GM04503 (cell line): ENCODE data around the gene CFAP97.
A peak's percentile ranks its signal among the peaks of the same experiment; 100 is the strongest.
"Not testable (repeated sequence)": the region's sequence is repeated elsewhere in the genome, so short reads cannot be mapped to it uniquely, and the experiment has no call there.

Experiments
- DNase-seq: peaks from one replicate; pipeline ENCODE4 v3.0.0-alpha.2; 2012; ENCODE audit warnings: low read depth

The CFAP97 gene

GRCh38 chr4:185198189-185198588, 5.6 kb downstream of the CFAP97 start:
- DNase-seq: not testable (repeated sequence)

- DNase-seq: no peak
These were observed 7.4 kb downstream of the CFAP97 start for GRCh38 chr4:185196437-185196836.

GRCh38 chr4:185194924-185195888, 8.6 kb downstream of the CFAP97 start:
- DNase-seq: no peak

DNA sequence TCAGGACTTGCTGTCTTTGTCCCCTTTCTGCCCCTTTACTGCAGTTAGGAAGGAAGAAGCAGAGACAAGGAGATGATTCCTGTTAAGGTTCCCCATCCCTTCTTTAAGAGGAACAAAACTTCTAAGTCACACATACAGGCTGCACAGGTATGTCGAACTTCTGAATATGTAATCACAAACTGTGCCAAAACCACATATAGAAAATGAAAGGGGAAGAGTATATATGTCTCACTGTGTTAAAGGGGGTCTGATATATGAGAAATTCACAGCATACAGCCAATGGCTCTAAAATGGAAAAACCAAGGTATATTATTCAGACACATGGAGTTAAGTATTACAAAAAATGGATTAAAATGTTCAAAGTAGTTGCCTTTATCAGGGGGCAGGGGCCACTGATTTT, 11.7 kb downstream of the CFAP97 start:
- no peak for DNase-seq

- no peak for DNase-seq
These were observed 13.4 kb downstream of the CFAP97 start for GRCh38 chr4:185190306-185190856.

GRCh38 chr4:185189606-185190305, 14.0 kb downstream of the CFAP97 start:
- DNase-seq: no peak

DNA sequence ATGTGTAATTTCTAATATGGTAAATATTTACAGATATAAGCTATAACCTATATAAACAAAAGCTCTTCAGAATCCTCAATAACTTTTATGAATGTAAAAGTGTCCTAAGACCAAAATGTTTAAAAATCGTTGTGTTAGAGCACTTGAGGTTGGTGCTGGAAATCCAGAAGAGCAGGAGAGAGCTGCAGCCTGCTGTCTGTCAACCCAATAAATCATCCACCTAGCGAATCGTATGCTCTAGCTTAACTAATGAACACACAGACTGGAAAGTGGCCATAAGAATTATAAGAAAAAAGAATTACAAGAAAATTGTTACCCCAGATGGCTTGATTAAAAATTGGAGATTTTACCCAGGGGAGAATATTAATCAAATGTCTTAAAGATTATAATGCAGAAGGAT, 17.0 kb downstream of the CFAP97 start:
- DNase-seq: no peak

- peak; percentile 31 for DNase-seq
These were observed 20.0 kb downstream of the CFAP97 start for GRCh38 chr4:185183622-185184281.

DNA sequence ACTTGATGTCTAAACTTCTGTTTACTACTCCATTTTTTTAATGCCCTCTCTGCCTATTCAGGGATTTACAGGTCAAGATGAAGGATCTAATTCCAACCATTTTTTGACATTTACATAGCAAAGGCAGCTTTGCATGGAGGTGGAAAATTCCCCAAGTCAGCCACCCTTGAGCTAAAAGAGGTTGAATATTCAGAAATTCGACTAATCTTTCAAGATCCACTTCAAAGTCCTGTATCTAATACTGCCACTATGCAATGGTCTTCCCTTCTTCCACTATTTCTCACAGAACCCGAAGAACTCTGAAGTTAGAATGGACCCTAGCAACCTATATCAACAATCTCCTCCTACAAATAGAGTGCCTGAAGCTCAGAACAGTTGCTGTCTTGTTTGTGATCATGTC, 21.6 kb downstream of the CFAP97 start:
- no peak for DNase-seq

GRCh38 chr4:185179488-185179887, 24.3 kb downstream of the CFAP97 start:
- no peak for DNase-seq

DNA sequence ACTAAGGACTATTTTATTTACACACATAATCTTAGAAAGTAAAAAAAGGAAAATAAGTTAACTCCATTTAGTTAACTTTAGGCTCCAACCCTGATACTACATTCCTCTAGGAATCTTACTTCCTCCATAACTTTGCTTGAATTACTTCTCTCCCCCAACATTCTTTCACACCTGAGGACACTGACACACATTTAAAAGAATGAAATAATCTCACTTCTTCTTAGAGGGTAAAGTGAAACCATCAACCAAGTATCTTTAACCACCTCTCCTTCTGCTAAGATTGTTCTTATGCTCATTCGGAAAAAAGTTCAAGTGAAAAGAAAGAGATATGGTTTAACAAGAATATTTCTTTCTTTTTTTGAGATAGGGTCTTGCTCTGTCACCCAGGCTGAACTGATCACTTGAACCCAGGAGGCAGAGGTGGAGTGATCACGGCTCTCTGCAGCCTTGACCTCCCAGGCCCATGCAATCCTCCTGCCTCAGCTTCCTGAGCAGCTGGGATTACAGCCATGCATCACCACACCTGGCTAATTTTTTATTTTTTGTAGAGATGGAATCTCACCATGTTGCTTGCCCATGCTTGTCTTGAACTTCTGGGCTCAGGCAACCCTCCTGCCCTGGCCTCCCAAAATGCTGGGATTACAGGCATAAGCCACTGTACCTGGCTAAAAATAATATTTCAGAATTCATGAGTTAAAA, 32.3 kb downstream of the CFAP97 start:
- no peak for DNase-seq

DNA sequence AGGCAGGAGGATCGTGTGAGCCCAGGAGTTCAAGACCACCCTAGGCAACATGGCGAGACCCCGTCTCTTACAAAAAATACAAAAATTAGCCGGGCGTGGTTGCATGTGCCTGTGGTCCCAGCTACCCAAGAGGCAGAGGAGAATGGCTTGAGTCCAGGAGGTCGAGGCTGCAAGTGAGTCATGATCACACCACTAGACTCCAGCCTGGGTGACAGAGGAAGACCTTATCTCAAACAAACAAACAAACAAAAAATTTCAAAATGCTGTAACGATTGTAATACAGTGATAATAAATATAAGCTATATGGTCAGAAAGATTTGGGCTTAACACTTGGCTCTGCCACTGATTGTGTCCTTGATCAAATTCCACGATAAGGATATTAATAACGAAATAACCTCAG, 36.6 kb downstream of the CFAP97 start:
- no peak for DNase-seq

- peak; percentile 34 for DNase-seq
These were observed 38.2 kb downstream of the CFAP97 start for GRCh38 chr4:185165605-185166063.

- DNase-seq: no peak
These were observed 52.5 kb downstream of the CFAP97 start for GRCh38 chr4:185151296-185151695.

DNA sequence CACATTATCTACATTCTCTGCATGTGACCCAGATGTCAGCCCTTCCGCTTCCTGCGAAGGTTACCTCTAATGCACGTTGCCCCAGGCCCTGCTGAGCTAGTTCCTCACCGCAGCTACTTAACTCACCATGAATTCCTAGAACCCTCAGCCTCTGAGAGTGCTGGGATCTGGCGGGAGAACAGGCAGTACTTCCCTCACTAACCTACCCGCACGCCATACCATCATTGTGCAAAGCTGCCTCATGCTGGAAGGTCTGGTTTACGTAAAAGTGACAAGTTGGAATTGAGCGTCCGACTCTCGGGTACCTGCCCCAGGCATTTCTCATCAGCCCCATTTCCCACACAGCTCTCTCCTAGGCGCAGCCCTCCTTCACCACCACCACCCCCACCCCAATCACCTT, 54.4 kb downstream of the CFAP97 start:
- no peak for DNase-seq

DNA sequence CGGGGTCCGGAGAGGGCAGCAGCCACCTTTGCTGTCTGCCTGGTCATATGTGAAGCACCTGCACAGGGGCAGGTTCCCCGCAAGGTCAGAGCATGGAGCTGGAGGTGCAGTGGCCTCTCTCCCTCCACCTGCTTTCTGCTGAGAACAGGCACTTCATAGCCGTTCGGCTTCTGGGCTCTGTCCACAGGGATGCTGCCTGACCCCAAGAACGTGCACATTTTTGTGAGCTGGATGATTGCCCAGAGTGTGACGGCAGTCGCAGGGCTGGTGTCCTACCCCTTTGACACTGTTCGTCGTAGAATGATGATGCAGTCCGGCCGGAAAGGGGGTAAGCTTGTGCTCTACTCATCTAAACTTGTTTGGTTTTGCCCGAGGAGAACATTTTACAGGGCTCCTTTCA, 58.2 kb downstream of the CFAP97 start:
- no peak for DNase-seq

GRCh38 chr4:185144601-185145240, 59.1 kb downstream of the CFAP97 start:
- DNase-seq: no peak

- DNase-seq: no peak
These were observed 60.2 kb downstream of the CFAP97 start for GRCh38 chr4:185143601-185143969.

DNA sequence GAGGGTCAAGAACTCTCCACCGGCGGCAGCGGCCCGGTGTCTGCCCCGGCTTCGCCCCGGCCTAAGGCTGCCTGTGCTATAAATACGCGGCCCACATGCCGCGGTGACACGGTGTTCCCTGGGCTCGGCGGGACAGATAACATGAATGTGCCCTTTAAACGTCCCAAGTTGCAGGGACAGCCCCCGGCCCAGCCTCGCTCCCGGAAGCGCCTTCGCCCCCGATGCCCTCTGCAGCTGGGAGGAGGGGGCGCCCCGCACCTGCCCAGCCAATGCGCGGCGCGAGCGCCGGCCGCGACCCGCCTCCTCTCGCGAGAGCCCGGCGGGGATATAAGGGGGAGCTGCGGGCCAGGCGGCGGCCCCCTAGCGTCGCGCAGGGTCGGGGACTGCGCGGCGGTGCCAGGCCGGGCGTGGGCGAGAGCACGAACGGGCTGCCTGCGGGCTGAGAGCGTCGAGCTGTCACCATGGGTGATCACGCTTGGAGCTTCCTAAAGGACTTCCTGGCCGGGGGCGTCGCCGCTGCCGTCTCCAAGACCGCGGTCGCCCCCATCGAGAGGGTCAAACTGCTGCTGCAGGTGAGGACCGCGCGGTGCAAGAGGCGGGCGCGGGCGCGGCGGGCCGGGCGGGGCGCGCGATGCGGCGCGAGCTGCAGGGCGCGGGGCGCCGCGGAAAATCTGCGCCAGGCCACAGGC, 60.7 kb downstream of the CFAP97 start, which contains the start of gene SLC25A4:
TSS of gene SLC25A4 (plus strand) at position 355 of the 689 bp plus-strand sequence. CDS start at position 462, 107 bp downstream.
- no peak for DNase-seq

GRCh38 chr4:185142564-185142911, 61.3 kb downstream of the CFAP97 start:
- no peak for DNase-seq

DNA sequence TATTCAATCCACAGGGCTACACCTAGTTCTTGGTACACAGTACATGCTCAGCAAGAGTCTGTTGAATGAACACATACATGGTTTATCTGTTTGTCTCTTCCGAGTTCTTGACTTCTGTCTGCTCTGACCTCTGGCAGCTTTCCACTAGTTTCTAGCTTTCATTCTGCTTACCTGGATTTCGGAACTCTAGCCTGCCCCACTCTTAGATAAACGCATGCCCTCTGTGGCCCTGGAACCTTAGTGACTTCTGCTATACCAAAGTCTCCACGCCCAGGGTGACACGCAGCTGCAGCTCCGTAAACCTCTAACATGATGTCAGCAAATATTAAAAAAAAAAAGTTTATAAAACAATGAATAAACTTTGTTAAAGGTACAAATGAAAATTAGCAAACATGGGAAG, 62.0 kb downstream of the CFAP97 start:
- no peak for DNase-seq
